ENCODE data around the gene PEX1. TPM values are rescaled to one million over a fixed set of nuclear protein-coding genes. Genes with fewer than 3 reads are reported as not detected.

The PEX1 gene
- total and polyA plus RNA-seq, 9 of the 15 experiments (the other 6 are each of a cell fraction or from before 2014, with no cell fraction given), result 9.4 to 32.2 (median 19.9) TPM

DNA sequence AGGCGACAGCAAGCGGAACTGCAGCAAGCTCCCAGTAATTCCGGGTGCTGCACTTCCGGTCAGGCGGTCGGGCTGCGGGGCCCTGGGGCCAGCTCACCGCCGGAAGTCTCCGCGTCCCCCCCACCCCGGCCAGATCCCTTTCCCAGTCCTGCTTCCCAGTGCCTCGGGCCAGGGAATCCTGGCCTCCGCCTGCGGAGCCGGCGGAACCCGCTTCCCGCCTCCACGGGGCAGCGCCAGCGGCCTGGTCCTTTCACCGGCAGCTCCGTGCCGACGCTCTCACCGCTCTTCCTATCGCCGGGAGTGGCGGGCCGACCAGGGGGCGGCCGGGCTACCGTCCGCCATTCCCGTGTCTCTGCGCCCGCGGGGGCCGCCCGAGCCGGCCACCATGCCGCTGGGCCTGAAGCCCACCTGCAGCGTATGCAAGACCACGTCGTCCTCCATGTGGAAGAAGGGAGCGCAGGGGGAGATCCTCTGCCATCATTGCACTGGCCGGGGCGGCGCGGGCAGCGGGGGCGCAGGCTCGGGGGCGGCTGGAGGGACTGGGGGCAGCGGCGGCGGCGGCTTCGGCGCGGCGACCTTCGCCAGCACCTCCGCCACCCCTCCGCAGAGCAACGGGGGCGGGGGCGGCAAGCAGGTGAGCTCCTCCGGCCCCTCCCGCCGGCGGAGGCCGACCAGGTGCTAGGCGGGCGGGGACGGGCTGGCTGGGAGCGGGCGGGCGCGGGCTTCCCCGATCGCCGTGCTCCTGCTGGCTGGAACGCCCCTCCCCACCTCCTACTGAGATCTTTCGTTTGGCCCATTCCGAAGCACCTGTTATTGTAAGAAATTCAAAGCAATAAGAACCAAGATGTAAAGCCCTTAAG, 80.7 kb downstream of the PEX1 start, which contains the start of gene GATAD1 (continued):
- no peak for TF ChIP-seq MCM3 (IDR thresholded peaks at IDR 0.05)
- TF ChIP-seq ILK (tag; IDR thresholded peaks at IDR 0.05; ENCODE audit: borderline replicate concordance, low read depth), result no peak
- TF ChIP-seq ZNF212 (CRISPR knock-in tag; IDR thresholded peaks at IDR 0.05), result no peak
- TF ChIP-seq MTA3 (IDR thresholded peaks at IDR 0.05; ENCODE audit: borderline replicate concordance), result peak; percentile 75
- TF ChIP-seq, protein P1, sequence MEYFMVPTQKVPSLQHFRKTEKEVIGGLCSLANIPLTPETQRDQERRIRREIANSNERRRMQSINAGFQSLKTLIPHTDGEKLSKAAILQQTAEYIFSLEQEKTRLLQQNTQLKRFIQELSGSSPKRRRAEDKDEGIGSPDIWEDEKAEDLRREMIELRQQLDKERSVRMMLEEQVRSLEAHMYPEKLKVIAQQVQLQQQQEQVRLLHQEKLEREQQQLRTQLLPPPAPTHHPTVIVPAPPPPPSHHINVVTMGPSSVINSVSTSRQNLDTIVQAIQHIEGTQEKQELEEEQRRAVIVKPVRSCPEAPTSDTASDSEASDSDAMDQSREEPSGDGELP (CRISPR knock-in tag; IDR thresholded peaks at IDR 0.05; ENCODE audit: borderline replicate concordance), result peak; percentile 66
- TF ChIP-seq ILF3 (IDR thresholded peaks at IDR 0.05; ENCODE audit: borderline replicate concordance), result 0 out of 2 replicates have a peak, but pooled peaks have one; percentile 13
- TF ChIP-seq EZH2 (IDR thresholded peaks at IDR 0.05; ENCODE audit: borderline replicate concordance, low read depth, low read length), result no peak
- TF ChIP-seq, protein P2, sequence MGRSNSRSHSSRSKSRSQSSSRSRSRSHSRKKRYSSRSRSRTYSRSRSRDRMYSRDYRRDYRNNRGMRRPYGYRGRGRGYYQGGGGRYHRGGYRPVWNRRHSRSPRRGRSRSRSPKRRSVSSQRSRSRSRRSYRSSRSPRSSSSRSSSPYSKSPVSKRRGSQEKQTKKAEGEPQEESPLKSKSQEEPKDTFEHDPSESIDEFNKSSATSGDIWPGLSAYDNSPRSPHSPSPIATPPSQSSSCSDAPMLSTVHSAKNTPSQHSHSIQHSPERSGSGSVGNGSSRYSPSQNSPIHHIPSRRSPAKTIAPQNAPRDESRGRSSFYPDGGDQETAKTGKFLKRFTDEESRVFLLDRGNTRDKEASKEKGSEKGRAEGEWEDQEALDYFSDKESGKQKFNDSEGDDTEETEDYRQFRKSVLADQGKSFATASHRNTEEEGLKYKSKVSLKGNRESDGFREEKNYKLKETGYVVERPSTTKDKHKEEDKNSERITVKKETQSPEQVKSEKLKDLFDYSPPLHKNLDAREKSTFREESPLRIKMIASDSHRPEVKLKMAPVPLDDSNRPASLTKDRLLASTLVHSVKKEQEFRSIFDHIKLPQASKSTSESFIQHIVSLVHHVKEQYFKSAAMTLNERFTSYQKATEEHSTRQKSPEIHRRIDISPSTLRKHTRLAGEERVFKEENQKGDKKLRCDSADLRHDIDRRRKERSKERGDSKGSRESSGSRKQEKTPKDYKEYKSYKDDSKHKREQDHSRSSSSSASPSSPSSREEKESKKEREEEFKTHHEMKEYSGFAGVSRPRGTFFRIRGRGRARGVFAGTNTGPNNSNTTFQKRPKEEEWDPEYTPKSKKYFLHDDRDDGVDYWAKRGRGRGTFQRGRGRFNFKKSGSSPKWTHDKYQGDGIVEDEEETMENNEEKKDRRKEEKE (IDR thresholded peaks at IDR 0.05; ENCODE audit: borderline replicate concordance in 1 of 2, control insufficient read depth in 1 of 2, low read depth in 2 of 2, low read length in 1 of 2), result peak in 1 of 2 experiments; percentile 65; a peak in 1 of 4 replicates
- TF ChIP-seq HOXB6 (CRISPR knock-in tag; IDR thresholded peaks at IDR 0.05; ENCODE audit: borderline replicate concordance), result no peak
- TF ChIP-seq, protein P3, sequence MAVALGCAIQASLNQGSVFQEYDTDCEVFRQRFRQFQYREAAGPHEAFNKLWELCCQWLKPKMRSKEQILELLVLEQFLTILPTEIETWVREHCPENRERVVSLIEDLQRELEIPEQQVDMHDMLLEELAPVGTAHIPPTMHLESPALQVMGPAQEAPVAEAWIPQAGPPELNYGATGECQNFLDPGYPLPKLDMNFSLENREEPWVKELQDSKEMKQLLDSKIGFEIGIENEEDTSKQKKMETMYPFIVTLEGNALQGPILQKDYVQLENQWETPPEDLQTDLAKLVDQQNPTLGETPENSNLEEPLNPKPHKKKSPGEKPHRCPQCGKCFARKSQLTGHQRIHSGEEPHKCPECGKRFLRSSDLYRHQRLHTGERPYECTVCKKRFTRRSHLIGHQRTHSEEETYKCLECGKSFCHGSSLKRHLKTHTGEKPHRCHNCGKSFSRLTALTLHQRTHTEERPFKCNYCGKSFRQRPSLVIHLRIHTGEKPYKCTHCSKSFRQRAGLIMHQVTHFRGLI (CRISPR knock-in tag; IDR thresholded peaks at IDR 0.05), result no peak
- TF ChIP-seq BMI1 (IDR thresholded peaks at IDR 0.05; ENCODE audit: low read length), result peak; percentile 55; the same call in 1 of the 2 replicates
- TF ChIP-seq CREBBP (IDR thresholded peaks at IDR 0.05; ENCODE audit: low read depth, low read length), result no peak
- TF ChIP-seq E2F3 (CRISPR knock-in tag; IDR thresholded peaks at IDR 0.05), result no peak
- TF ChIP-seq RCOR1 (IDR thresholded peaks at IDR 0.05; ENCODE audit: borderline replicate concordance in 1 of 2, low read depth in 2 of 2, low read length in 2 of 2), result 0 out of 4 replicates have a peak, but pooled peaks of 1 of the 2 experiments have one; percentile 35
- TF ChIP-seq, protein P4, sequence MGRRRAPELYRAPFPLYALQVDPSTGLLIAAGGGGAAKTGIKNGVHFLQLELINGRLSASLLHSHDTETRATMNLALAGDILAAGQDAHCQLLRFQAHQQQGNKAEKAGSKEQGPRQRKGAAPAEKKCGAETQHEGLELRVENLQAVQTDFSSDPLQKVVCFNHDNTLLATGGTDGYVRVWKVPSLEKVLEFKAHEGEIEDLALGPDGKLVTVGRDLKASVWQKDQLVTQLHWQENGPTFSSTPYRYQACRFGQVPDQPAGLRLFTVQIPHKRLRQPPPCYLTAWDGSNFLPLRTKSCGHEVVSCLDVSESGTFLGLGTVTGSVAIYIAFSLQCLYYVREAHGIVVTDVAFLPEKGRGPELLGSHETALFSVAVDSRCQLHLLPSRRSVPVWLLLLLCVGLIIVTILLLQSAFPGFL (CRISPR knock-in tag; IDR thresholded peaks at IDR 0.05), result no peak
- no peak for TF ChIP-seq MCM2 (IDR thresholded peaks at IDR 0.05; ENCODE audit: low read depth)
- TF ChIP-seq, protein P5, sequence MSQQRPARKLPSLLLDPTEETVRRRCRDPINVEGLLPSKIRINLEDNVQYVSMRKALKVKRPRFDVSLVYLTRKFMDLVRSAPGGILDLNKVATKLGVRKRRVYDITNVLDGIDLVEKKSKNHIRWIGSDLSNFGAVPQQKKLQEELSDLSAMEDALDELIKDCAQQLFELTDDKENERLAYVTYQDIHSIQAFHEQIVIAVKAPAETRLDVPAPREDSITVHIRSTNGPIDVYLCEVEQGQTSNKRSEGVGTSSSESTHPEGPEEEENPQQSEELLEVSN (IDR thresholded peaks at IDR 0.05; ENCODE audit: borderline replicate concordance in 1 of 2, extremely low read depth in 1 of 2, insufficient read depth in 1 of 2, insufficient read length in 1 of 2, low read depth in 1 of 2, low read length in 1 of 2, poor library complexity in 1 of 2, severe bottlenecking in 1 of 2), result peak in 1 of 2 experiments; percentile 80
- TF ChIP-seq KLF16 (IDR thresholded peaks at IDR 0.05), result no peak

Data from K562 (cell line).